ENCODE data around the gene TCF20. TPM values are rescaled to one million over a fixed set of nuclear protein-coding genes. Genes with fewer than 3 reads are reported as not detected.

The TCF20 gene
- polyA plus RNA-seq, 1 of the 3 experiments (the other 2 are of a cell fraction) = 8.5 TPM

GRCh38 chr22:42228483-42228882 is 42.0 kb downstream of the TCF20 start:
- Histone ChIP-seq H2AFZ (ENCODE audit: low read depth) (no peak overlapping the region), H3K9me2 (no peaks in the 10 kb centered on the region), H3K9ac (no peak overlapping the region), H3K27ac (ENCODE audit: low read depth in 2 of 2, low read length in 1 of 2) (no peak overlapping the region), H3K4me2 (no peak overlapping the region), H3K4me3 (ENCODE audit: low read depth in 2 of 2, low read length in 1 of 2) (no peak overlapping the region), H3K9me3 (no peaks in the 10 kb centered on the region), H3K4me1 (ENCODE audit: control insufficient read depth in 1 of 2, insufficient read depth in 2 of 2, low read depth in 1 of 2, low read length in 1 of 2) (peaks cover 0 to 5% of the 10 kb centered on the region in 2 experiments; a peak in 1 of 4 replicates), H3K36me3 (replicated peaks in 1 of 2; ENCODE audit: control insufficient read depth in 1 of 2, insufficient read depth in 2 of 2, low read length in 1 of 2) (no peaks in the 10 kb centered on the region), H3K27me3 (ENCODE audit: insufficient read depth) (no peaks in the 10 kb centered on the region), H4K20me1 (ENCODE audit: insufficient read depth) (peaks cover 25% of the 10 kb centered on the region; the same call in 1 of the 2 replicates), H3F3A (replicated peaks; ENCODE audit: insufficient read depth) (no peaks in the 10 kb centered on the region), H3K79me2 (ENCODE audit: insufficient read depth) (peaks cover 23% of the 10 kb centered on the region; the same call in 1 of the 2 replicates)
- ChIA-PET POLR2A (no interaction called here), CTCF (interaction anchor here (1.1 kb wide), 1 partner anchor 29 kb away, joined by 3 read pairs; no protein-coding TSS in a partner anchor)
- 97% methylated on average over 4 of the region's 4 CpGs for WGBS (ENCODE audit: low lambda C conversion rate)
- no peak for DNase-seq
- no peak for TF ChIP-seq RAD21 (IDR thresholded peaks at IDR 0.05; ENCODE audit: low read length)
- no peak for TF ChIP-seq TCF12 (IDR thresholded peaks at IDR 0.05)
- TF ChIP-seq NFIC (IDR thresholded peaks at IDR 0.05; ENCODE audit: borderline replicate concordance) = no peak
- no peak for TF ChIP-seq FOSL2 (IDR thresholded peaks at IDR 0.05; ENCODE audit: borderline replicate concordance, low read depth)
- no peak for TF ChIP-seq FOXM1 (IDR thresholded peaks at IDR 0.05; ENCODE audit: low read depth)
- no peak for TF ChIP-seq RCOR1 (IDR thresholded peaks at IDR 0.05; ENCODE audit: low read length)
- TF ChIP-seq FOXJ3 (CRISPR knock-in tag; IDR thresholded peaks at IDR 0.05) = no peak
- TF ChIP-seq NRF1 (IDR thresholded peaks at IDR 0.05; ENCODE audit: low read depth, low read length) = no peak
- no peak for TF ChIP-seq JUND (IDR thresholded peaks at IDR 0.05)
- TF ChIP-seq IRF3 (IDR thresholded peaks at IDR 0.05; ENCODE audit: low read depth, low read length) = no peak
- TF ChIP-seq ZBTB33 (IDR thresholded peaks at IDR 0.05; ENCODE audit: borderline replicate concordance, low read depth) = no peak

GRCh38 chr22:42227435-42227834 is 43.0 kb downstream of the TCF20 start:
- ChIA-PET POLR2A (no interaction called here), CTCF (interaction anchor here (1.1 kb wide), 1 partner anchor 30 kb away, joined by 3 read pairs; no protein-coding TSS in a partner anchor)
- peaks cover 0 to 5% of the 10 kb centered on the region in 2 experiments; a peak in 1 of 4 replicates for H3K4me1 ChIP-seq (ENCODE audit: control insufficient read depth in 1 of 2, insufficient read depth in 2 of 2, low read depth in 1 of 2, low read length in 1 of 2)
- H3K9me3 ChIP-seq = no peaks in the 10 kb centered on the region
- H3K9me2 ChIP-seq = no peaks in the 10 kb centered on the region
- peaks cover 19% of the 10 kb centered on the region; the same call in 1 of the 2 replicates for H3K79me2 ChIP-seq (ENCODE audit: insufficient read depth)
- H3K9ac ChIP-seq = no peak overlapping the region
- H3F3A ChIP-seq (replicated peaks; ENCODE audit: insufficient read depth) = no peaks in the 10 kb centered on the region
- H3K36me3 ChIP-seq (replicated peaks in 1 of 2; ENCODE audit: control insufficient read depth in 1 of 2, insufficient read depth in 2 of 2, low read length in 1 of 2) = no peaks in the 10 kb centered on the region
- no peaks in the 10 kb centered on the region for H3K27me3 ChIP-seq (ENCODE audit: insufficient read depth)
- H4K20me1 ChIP-seq (ENCODE audit: insufficient read depth) = peaks cover 23% of the 10 kb centered on the region; the same call in 1 of the 2 replicates
- H3K27ac ChIP-seq (ENCODE audit: low read depth in 2 of 2, low read length in 1 of 2) = no peak overlapping the region
- WGBS (ENCODE audit: low lambda C conversion rate) = 100% methylated on average over 3 of the region's 3 CpGs
- H3K4me3 ChIP-seq (ENCODE audit: low read depth in 2 of 2, low read length in 1 of 2) = no peak overlapping the region
- no peak overlapping the region for H2AFZ ChIP-seq (ENCODE audit: low read depth)
- H3K4me2 ChIP-seq = no peak overlapping the region
- DNase-seq = no peak
- TF ChIP-seq JUND (IDR thresholded peaks at IDR 0.05) (no peak), RXRA (IDR thresholded peaks at IDR 0.05; ENCODE audit: borderline replicate concordance, low read depth) (no peak), FOXJ3 (CRISPR knock-in tag; IDR thresholded peaks at IDR 0.05) (no peak), REST (IDR thresholded peaks at IDR 0.05; ENCODE audit: low read depth, low read length) (no peak), ZBTB33 (IDR thresholded peaks at IDR 0.05; ENCODE audit: borderline replicate concordance, low read depth) (no peak), MXI1 (IDR thresholded peaks at IDR 0.05; ENCODE audit: low read depth, low read length) (no peak), POLR2AphosphoS5 (IDR thresholded peaks at IDR 0.05; ENCODE audit: low read depth, low read length) (no peak), GABPA (IDR thresholded peaks at IDR 0.05; ENCODE audit: low read depth) (no peak), NRF1 (IDR thresholded peaks at IDR 0.05; ENCODE audit: low read depth, low read length) (no peak), NFIC (IDR thresholded peaks at IDR 0.05; ENCODE audit: borderline replicate concordance) (no peak), MEF2A (IDR thresholded peaks at IDR 0.05; ENCODE audit: borderline replicate concordance, low read depth) (no peak), SIN3A (IDR thresholded peaks at IDR 0.05; ENCODE audit: borderline replicate concordance, low read depth, low read length) (no peak), ELF1 (IDR thresholded peaks at IDR 0.05) (no peak)
- TF ChIP-seq, protein P1, sequence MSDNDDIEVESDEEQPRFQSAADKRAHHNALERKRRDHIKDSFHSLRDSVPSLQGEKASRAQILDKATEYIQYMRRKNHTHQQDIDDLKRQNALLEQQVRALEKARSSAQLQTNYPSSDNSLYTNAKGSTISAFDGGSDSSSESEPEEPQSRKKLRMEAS (IDR thresholded peaks at IDR 0.05; ENCODE audit: low read depth) = no peak

Data from SK-N-SH (cell line).